GM18511 (cell line): ENCODE data around the gene TBC1D8.
"Not testable (repeated sequence)": the region's sequence is repeated elsewhere in the genome, so short reads cannot be mapped to it uniquely, and the experiment has no call there.

Experiments used
- ATAC-seq: cut with Tn5 transposase; IDR thresholded peaks from one replicate; pipeline ENCODE4 v1.9.1; 2021; ENCODE audit warnings: mild to moderate bottlenecking, moderate library complexity; ENCODE audit not compliant: unreplicated experiment

The TBC1D8 gene

GRCh38 chr2:101151146-101151858, at the start of gene TBC1D8:
TSS of gene TBC1D8 (minus strand) at chr2:101151382. CDS start at chr2:101151253, 129 bp downstream.
- peak; percentile 76 for ATAC-seq

DNA sequence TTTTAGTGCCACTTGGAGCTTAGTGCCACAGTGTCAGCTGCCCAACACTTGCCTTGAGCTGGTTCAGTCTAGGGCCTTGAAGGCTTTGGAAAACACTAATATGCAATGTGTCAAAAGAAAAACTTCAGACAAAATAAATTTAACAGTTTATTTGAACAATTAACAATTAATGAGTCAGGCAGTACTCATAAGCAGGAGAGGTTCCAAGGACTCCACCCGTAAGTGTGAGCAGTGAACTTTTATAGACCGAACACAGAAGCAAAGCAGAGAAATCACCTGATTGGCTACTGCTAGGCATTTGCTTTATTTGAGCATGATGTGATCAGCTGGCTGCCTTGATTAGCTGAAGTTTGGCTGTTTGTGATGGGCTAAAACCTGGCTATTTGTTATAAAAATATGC, 49.5 kb upstream of the TBC1D8 start:
- ATAC-seq = no peak

GRCh38 chr2:101199251-101199791, 48.1 kb upstream of the TBC1D8 start:
- no peak for ATAC-seq

DNA sequence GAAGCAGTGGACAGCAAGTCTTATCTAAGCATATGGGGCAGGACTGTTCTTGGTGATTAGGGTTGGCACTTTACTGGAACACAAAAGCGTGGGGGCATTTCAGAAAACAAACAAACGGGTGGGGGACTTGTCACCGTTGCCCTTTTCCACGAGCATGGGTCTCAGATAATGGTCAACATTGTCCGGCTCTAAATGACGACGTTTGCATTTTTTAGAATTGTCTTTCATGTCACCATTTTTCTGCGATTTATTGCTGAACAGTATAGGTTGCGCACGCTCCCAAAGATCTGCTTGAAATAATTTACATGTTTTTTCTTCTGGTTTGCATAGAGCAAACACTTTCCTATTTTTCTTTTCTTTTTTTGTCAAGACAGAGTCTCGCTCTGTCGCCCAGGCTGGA, 46.6 kb upstream of the TBC1D8 start:
- ATAC-seq = no peak

GRCh38 chr2:101197215-101197745, 46.1 kb upstream of the TBC1D8 start:
- no peak for ATAC-seq

DNA sequence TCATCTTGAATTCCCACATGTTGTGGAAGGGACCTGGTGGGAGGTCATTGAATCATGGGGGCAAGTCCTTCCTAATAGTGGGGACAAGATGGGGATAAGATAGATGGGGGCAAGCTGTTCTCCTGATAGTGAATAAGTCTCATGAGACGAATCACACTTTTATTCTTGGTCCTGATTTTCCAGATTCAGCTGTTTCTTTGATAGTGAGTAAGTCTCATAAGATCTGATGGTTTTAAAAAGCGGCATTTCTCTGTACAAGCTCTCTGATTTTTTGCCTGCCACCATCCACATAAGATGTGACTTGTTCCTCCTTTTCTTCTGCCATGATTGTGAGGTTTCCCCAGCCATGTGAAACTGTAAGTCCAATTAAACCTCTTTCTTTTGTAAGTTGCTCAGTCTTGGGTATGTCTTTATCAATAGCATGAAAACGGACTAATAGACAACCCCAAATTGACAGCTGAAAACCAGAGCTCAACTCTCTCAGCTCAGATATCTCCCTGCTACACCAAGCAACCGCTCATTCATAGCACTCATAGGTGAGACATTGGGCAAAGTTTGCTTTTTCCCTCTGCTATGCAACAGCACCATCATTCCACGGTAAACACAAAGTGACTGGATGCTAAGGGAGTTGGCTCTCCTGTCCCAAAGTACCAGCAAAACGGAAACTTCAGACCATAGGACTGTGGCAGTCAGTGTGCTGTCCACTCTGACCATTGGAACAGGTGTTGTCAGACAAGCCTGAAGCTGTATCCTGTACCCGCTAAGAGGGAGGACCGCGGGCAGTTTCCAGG, 44.9 kb upstream of the TBC1D8 start:
- ATAC-seq = no peak

DNA sequence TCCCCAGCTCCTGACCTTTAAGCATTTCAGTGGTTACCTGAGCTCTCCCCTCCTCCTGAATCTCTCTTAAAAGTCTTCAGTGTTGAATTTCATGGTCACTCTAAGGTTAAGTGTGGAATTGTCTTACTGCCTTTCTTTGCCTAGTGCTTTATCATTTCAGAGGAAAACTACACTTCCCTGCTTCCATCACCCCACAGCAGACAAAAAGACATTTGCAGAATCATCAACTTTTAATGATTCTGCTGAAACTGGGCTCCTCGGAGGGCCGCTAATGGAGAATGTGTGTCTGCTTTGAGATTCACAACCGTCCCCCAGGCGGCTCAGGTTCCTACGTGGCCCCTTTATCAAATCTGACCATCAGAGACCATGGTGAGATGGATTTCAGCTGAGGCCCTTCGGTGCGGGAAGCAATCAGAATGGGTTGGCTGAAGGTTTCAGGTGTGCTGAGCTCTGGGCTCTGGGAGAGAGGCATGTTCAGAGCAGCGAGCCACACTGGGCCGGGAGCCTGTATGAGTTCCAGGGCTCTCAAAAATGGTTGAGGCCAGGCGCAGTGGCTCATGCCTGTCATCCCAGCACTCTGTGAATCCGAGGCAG, 41.9 kb upstream of the TBC1D8 start:
- ATAC-seq = no peak

GRCh38 chr2:101190747-101191516, 39.8 kb upstream of the TBC1D8 start:
- ATAC-seq = no peak

DNA sequence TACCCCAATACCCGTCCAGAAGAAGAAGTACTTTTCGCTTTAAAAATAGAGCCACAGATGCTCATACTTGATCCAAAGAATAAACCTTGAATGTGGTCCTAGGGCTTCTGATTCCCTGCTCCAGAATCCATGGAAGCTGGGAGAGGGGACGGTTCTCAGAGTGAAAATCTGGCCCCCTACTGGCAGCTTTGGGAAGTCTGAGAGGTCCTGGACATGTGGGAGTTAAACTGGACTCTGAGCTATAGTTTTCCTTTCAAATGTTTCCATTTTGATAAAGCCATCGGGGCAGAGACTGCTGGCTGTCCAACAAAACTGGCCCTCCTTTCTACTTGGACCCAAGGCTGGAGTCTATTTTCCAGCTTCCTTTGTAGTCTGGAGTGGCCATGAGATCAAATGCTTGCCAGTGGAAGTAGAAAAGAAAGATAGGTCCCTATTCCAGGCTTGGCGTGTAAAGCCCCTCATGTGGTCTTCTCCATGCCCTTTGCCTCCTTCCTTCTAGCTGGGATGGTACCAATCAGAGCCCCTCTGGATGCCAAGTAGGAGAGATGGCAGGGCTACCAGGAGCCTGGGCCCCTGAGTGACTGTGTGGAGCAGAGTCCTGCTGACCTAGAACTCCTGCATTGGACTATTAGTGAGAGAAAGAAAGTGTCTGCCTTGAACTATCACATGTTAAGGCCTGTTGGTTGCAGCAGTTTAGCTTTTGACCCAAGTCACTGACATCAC, 37.7 kb upstream of the TBC1D8 start:
- ATAC-seq = no peak

DNA sequence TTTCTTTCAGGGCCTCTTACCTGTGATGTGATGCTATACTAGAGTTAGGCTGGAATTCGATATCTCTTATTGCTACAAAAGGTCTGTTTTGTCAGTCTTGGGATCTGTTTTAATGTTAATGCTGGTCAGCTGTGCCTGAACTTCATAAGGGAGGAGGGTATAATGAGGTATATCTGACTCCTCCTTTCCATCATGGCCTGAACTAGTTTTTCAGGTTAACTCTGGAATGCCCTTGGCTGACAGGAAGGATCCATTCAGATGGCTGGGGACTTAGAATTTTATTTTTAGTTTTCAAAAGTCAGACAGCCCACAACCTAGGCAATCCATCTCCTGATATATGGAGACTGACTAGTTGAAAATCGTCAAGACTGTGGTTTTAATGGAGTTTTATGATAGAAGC, 35.9 kb upstream of the TBC1D8 start:
- no peak for ATAC-seq

GRCh38 chr2:101185656-101186055, 34.5 kb upstream of the TBC1D8 start:
- no peak for ATAC-seq

DNA sequence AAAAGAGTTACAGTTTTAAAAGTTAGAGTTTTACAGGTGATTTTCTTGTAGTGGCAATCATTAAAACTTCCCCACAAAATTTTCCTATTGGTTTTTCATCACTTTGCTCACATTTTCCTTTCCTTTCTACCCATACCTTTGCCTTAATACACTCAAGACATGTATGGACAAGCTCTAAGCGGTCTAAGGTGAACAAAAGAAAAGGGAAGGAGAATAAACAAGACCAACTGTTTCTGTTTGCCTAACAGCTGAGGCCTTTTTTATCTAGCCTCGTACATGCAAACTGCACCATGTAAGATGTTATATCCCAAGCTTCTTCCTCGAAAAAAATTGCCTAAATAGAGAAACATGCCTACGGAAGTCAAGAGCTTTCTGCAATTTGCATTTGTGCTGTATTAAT, 33.9 kb upstream of the TBC1D8 start:
- ATAC-seq = no peak

DNA sequence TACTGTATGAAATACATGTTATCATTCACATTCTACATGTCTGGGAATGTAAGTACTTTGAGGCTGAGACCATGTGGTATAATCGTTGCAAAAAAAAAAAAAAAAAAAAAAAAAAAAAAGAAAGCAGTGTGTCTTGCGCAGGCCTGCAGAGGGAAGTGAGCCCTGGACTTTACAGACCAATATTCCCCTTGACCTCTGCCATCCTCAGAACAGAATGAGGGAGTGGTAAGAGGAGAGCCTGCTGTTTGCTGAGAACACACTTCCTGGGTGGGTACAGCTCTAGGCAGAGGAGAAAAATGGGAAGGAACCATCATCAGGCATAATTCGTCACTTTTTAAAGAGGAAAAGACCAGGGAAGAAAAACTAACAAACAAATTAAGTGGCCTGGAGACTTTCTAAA, 28.8 kb upstream of the TBC1D8 start:
- no peak for ATAC-seq

DNA sequence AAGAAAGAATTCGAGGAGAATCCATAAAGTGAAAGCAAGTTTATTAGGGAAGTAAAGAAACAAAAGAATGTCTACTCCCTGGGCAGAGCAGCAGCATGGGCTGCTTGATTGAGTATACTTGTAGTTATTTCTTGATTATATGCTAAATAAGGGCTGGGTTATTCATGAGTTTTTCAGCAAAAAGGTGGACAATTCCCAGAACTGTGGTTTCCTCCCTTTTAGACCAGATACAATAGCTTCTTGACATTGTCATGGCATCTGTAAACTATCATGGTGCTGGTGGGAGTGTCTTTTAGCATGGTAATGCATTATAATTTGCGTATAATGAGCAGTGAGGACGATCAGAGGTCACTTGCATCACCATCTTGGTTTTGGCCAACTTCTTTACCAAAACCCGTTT, 25.6 kb upstream of the TBC1D8 start:
- no peak for ATAC-seq

DNA sequence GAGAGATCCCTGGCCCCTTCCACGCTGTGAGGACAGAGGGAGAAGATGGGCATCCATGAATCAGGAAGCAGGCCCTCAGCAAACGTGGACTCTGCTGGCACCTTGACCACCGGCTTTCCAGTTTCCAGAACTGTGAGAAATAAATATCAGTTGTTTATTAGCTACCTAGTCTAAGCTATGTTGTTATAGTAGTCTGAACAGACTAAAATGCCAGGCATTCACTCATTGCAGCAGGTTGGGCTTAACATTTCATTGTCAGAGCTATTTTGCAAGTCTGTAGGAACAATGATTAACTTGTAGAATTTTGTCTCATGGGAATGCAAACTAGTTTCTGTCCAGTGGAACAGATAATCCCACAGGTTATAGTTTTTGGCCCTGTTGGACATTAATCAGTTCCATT, 24.8 kb upstream of the TBC1D8 start:
- ATAC-seq = no peak

DNA sequence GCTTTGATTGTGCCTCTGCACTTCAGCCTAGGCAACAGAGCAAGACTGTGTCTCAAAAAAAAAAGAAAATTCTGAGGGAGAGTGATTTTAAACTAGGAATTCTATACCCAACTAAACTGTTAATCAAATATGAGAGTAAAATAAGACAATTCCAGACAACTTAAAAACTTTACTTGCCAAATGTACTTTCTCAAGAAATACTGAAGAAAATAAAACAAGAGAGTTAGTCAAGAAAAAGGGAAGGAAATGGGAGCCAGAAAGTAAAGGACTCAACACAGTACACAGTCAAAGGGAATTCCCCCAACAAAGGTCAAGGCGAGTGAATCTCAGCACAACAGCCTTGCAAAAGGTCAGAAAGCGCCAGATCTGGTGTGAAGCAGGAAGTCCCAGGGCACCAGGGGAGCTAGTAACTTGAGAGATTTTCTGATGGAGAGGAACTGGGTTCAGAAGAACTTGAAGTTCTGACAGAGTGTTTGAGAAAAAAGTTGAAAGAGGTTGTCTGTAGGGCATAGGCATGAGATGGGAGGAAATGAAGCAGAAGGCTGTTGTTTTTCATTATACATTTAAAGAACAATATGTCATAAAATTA, 22.6 kb upstream of the TBC1D8 start:
- ATAC-seq = no peak

DNA sequence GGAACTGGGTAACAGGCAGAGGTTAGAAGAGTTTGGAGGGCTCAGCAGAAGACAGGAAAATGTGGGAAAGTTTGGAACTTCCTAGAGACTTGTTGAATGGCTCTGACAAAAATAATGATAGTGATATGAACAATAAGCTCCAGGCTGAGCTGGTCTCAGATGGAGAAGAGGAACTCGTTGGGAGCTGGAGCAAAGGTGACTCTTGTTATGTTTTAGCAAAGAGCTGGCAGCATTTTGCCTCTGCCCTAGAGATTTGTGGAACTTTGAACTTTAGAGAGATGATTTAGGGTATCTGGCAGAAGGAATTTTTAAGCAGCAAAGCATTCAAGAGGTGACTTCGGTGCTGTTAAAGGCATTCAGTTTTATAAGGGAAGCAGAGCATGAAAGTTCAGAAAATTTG, 18.6 kb upstream of the TBC1D8 start:
- ATAC-seq = not testable (repeated sequence)

DNA sequence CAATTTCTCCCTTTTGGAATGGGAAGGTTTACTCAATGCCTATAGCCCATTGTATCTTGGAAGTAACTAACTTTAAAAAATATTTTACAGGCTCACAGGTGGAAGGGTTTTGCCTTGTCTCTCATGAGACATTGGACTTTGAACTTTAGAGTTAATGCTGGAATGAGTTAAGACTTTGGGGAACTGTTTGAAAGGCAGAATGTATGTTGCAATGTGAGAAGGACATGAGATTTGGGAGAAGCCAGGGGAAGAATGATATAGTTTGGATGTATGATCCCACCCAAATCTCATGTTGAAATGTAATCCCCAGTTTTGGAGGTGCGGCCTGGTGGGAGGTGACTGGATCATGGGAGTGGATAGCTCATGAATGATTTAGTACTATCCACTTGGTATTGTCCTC, 17.5 kb upstream of the TBC1D8 start:
- no peak for ATAC-seq

- not testable (repeated sequence) for ATAC-seq
Observed at GRCh38 chr2:101167532-101167931, 16.4 kb upstream of the TBC1D8 start.

GRCh38 chr2:101164021-101164420, 12.8 kb upstream of the TBC1D8 start:
- no peak for ATAC-seq
